HG02970 (cell line): ENCODE measurements around the gene ENPP1.
"Not testable (repeated sequence)": the region's sequence is repeated elsewhere in the genome, so short reads cannot be mapped to it uniquely, and the experiment has no call there.

Experiments
- ATAC-seq: cut with Tn5 transposase; IDR thresholded peaks from one replicate; pipeline ENCODE4 v1.9.1; 2021; ENCODE audit warnings: mild to moderate bottlenecking, moderate library complexity, moderate number of reproducible peaks; ENCODE audit not compliant: unreplicated experiment, low FRiP score

The ENPP1 gene

DNA sequence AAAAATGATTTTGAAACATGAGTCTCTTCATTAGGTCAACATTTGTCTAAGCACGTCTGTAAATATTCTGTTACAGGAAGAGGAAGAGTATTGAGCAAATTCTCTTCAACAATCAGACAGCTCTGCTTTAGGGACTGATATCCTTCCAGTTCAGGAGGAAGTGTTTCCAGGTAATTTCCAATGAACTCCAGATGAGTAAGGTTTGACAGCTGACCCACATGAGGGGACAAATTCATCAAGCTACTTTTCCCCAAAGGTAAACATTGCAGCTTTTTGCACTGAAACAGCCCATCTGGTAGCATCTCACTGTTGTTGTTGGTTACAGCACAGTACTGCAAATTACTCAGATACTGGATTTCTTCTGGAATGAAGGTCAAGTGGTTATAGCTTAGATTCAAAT is 18.1 kb downstream of the ENPP1 start:
- ATAC-seq = no peak

DNA sequence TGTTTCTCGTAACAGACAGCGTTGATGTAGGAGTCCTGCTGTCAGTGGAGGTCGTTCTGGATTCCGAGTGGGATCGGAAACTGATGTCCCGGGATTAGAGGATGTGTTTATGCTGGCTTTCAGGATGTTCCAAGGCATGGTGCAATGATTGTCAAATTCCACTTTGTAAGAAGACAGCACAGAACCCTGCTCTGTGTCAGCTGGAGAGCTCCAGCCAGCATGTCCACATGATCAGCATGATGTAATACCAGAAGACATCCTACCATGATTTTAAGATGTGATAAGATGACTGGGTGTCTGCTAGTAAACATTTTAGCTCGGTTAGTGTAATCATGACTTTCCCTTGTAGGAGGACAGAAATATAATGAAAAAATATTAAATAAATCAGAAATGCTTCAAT is 20.3 kb downstream of the ENPP1 start:
- no peak for ATAC-seq

DNA sequence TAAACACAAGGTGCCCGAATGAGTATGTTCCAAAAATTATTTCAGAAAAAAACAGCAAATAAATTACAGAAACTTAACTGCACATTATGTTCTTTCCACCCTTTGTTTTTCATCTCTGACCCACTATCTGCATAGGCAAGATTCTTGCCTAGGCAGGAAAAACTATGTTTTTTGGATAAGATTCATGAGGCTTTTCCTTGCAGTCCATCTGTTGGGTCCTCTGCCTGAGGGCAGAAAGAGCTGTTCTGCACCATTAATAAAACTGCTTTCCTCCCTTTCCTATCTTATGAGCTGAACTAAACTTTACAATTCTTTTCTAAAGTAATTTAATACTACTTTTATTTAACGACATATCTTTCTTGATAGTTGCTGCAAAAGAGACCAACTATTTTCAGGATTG is 21.1 kb downstream of the ENPP1 start:
- ATAC-seq = no peak

- ATAC-seq = no peak
These were observed 23.6 kb downstream of the ENPP1 start for GRCh38 chr6:131831392-131831791.

- ATAC-seq = no peak
These were observed 24.1 kb downstream of the ENPP1 start for GRCh38 chr6:131831886-131832285.

- no peak for ATAC-seq
These were observed 24.5 kb downstream of the ENPP1 start for GRCh38 chr6:131832363-131832762.

GRCh38 chr6:131838051-131838450 is 30.2 kb downstream of the ENPP1 start:
- ATAC-seq = no peak

GRCh38 chr6:131839388-131839787 is 31.6 kb downstream of the ENPP1 start:
- ATAC-seq = no peak

DNA sequence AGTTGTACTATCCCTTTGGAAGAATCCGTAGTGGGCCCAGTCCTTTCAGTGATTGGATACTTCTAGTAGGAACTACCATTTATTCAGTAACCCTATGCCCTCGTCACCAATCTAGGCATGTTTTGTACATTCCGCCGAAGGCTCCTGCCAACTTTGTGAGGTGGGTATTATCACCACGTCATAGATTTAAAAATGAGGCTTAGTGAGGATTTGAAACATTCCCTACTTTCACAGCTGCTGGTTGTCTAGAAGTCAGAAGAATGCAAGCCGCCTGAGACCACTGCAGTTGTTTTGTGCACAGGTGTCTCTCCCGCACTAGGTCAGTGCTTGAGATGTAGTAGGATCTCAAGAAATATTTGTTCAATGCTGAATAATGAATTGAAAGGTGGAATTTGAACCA is 32.6 kb downstream of the ENPP1 start:
- no peak for ATAC-seq

GRCh38 chr6:131840936-131841583 is 33.2 kb downstream of the ENPP1 start:
- ATAC-seq = no peak

DNA sequence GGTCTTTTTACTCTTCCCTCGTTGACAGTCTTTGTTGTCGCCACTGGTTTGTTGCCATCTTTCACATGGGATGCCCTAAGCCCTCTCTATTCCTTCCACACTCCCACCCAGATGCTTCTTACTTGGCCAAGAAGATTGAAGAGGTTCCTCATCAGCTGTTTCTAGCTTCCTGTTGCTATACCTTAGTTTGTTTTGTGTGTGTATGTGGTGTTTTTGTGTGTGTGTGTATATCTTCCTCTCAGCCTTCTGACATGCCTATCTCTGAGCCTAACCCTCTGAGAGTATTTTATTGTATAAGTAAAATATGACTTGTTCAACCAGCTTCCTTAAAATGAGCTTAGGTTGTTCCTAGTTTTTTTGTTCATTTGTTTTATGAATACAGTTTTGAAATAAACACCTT is 35.9 kb downstream of the ENPP1 start:
- no peak for ATAC-seq

GRCh38 chr6:131844243-131844841 is 36.5 kb downstream of the ENPP1 start:
- no peak for ATAC-seq

DNA sequence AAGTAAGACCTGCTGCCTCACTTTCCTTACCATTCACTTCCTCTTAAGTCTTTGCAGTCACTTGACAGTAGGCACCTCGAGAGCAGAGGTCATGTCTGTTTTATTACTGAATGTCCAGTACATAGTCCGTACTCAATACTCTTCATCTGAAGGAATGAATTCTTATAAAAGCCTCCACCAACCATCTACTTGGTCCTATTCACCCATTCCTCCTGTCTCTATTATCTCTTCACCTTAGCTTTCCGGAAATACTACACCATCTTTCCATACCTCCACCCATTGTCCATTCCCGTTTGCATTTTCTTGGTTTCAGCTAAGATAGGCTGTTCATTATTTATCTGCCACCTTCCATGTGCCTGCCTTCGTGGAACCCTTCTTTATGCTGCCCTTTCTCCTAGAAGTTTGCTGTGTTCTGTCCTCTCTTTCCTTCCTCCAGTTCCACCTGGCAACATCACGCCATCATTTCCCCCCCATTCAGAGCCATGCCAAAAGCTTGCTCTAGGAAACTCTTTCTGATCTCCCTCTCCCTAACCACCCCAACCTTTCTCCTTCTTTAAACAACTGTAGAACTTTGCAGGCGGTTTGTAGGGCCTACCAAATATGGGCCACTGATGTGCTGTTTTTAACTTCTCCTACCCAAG is 38.3 kb downstream of the ENPP1 start:
- ATAC-seq = no peak

DNA sequence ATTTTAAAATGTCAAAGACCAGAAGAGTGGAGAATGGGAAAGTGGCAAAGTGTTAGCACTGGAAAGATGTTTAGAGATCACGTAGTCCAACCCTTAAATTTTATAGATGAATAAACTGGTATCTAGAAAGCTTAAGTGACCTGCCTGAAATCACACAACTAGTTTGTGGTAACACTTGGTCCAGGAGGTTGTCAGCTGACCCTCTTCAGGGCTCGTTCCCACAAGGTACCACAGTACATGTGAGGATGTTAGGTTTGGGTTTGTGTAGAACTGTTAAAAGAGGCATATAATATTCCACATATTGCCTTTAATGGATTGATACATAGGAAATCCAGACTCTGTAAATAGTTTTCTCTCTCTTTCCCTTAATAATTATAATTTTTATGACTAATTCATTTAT is 39.1 kb downstream of the ENPP1 start:
- ATAC-seq = no peak

DNA sequence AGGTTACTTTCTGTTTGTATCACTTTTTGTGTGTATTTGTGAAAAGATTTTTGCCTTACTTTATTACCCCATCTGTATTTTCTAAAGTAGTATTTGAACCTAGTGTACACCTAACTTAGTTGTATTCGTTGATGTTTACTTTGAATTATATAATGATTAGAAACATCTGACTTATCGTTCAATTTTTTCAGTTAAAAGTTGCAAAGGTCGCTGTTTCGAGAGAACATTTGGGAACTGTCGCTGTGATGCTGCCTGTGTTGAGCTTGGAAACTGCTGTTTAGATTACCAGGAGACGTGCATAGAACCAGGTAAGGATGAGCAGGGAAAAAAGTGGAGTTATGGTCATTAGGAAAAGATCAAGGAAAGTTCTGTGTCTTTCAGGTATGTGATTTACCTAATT is 42.0 kb downstream of the ENPP1 start:
- no peak for ATAC-seq

DNA sequence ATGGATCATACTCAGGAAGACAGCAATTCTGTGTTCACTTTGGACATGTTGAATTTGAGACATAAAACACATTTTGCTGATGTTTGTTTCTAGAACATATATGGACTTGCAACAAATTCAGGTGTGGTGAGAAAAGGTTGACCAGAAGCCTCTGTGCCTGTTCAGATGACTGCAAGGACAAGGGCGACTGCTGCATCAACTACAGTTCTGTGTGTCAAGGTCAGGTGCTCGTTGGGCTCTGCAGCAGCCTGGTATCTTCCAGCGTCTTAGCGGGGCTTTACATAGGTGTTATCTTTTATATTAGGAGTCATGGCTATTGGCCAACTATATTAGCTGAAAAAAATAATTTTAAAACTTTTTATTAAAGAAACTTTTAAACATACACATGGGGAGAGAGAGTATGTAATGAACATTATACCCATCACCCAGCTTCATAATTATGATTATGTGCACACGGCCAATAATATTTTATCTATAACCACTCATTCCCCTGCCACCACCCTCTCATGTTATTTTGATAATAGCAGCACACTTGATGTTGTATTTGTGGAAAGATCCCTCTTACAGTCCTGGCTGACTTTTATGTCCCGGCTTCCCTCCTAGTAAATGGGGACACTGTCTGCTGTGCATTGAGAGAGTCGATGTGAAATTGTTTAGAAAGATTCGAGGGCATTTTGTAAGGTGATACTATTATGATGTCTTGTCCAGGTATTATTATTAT is 43.4 kb downstream of the ENPP1 start:
- no peak for ATAC-seq

- no peak for ATAC-seq
These were observed 44.4 kb downstream of the ENPP1 start for GRCh38 chr6:131852200-131852599.

DNA sequence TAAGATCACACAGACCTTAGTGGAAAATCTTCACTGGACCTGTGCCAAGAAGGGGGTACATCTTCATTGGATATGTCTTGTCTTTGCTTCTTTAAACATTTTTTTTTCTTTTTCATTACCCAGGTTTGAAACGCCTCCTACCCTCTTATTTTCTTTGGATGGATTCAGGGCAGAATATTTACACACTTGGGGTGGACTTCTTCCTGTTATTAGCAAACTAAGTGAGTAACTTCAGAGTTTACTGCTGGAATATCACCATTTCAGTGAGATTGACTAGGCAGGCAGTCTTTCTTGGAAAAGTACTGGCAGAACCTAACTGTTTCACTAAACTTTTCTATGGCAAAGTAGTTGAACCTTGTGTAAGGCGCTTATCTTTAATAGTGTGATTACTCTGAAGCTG is 47.0 kb downstream of the ENPP1 start:
- ATAC-seq = no peak

GRCh38 chr6:131858765-131859415 is 51.1 kb downstream of the ENPP1 start:
- ATAC-seq = no peak

GRCh38 chr6:131859658-131860057 is 51.8 kb downstream of the ENPP1 start:
- ATAC-seq = not testable (repeated sequence)

DNA sequence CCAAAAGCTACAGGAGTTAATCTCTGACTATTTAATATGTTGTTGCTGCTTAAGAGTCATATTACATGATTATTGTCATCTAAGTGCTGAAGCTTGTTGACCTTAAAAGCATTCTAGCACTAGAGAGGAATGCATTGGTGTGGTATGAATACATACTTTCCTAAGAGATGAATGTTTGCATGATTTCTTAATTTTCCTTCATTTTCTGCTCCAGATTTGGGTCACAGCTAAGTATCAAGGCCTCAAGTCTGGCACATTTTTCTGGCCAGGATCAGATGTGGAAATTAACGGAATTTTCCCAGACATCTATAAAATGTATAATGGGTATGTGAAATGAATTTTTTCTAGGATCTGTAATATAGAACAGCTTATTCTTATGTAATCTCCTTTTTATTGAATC is 53.6 kb downstream of the ENPP1 start:
- no peak for ATAC-seq
